CD14-positive monocyte (primary cell): ENCODE results near the gene BORCS8. TPM values are rescaled to one million over a fixed set of nuclear protein-coding genes. Genes with fewer than 3 reads are reported as not detected.

Experiments used
- DNase-seq, 3 donors: peaks; one replicate each; pipeline ENCODE4 v3.0.0-alpha.2; 2011 to 2022
- H2AFZ ChIP-seq: 2 replicates; pipeline ENCODE4 v1.6.0; 2012; ENCODE audit warnings: mild to moderate bottlenecking, low read depth, low read length, inconsistent platforms; ENCODE audit not compliant: insufficient read depth, poor library complexity, severe bottlenecking
- H3K27ac ChIP-seq, 2 donors: 1 replicate in 1 of 2; 2 replicates in 1 of 2; pipeline ENCODE4 v1.5.1; 2012 to 2013; ENCODE audit warnings: low read length in 2 of 2, control low read depth in 1 of 2, inconsistent platforms in 1 of 2, low read depth in 1 of 2, mild to moderate bottlenecking in 1 of 2
- H3K27me3 ChIP-seq, 2 donors: one replicate each; pipeline versions ENCODE4 v1.6.0 to v1.6.1; 2011 to 2013; ENCODE audit warnings: low read length in 2 of 2; ENCODE audit not compliant: control insufficient read depth in 2 of 2, insufficient read depth in 2 of 2
- H3K36me3 ChIP-seq, 2 donors: replicated peaks in 1 of 2; 1 replicate in 1 of 2; 2 replicates in 1 of 2; pipeline versions ENCODE4 v1.5.1 to v1.6.1; 2012 to 2013; ENCODE audit warnings: low read length in 2 of 2, control low read depth in 1 of 2, inconsistent platforms in 1 of 2, mild to moderate bottlenecking in 1 of 2; ENCODE audit not compliant: insufficient read depth in 2 of 2, control insufficient read depth in 1 of 2
- H3K4me1 ChIP-seq, 2 donors: 1 replicate in 1 of 2; 2 replicates in 1 of 2; pipeline versions ENCODE4 v1.5.1 to v1.6.1; 2012 to 2013; ENCODE audit warnings: low read length in 2 of 2, control low read depth in 1 of 2, inconsistent platforms in 1 of 2, mild to moderate bottlenecking in 1 of 2, moderate library complexity in 1 of 2; ENCODE audit not compliant: insufficient read depth in 2 of 2, control insufficient read depth in 1 of 2
- H3K4me2 ChIP-seq: replicated peaks from 2 replicates; pipeline ENCODE3; 2012; ENCODE audit warnings: low read length, moderate library complexity, mild to moderate bottlenecking; ENCODE audit not compliant: poor library complexity, severe bottlenecking; ENCODE audit errors: extremely low read depth
- H3K4me3 ChIP-seq, 3 experiments: fragments of 200-600 bp in 1 of 3; sonication (generic) in 1 of 3; replicated peaks in 1 of 3; 1 replicate in 2 of 3; 2 replicates in 1 of 3; pipeline ENCODE4 v1.5.1; 2011 to 2013; ENCODE audit warnings: low read length in 3 of 3, mild to moderate bottlenecking in 3 of 3, control low read depth in 2 of 3, low read depth in 2 of 3, inconsistent platforms in 1 of 3, moderate library complexity in 1 of 3
- H3K79me2 ChIP-seq: 2 replicates; pipeline ENCODE4 v1.6.0; 2012; ENCODE audit warnings: mild to moderate bottlenecking, control low read depth, inconsistent platforms, low read length, moderate library complexity; ENCODE audit not compliant: insufficient read depth
- H3K9ac ChIP-seq: 2 replicates; pipeline ENCODE4 v1.6.0; 2017; ENCODE audit warnings: low read length, mild to moderate bottlenecking; ENCODE audit not compliant: insufficient read depth, poor library complexity, severe bottlenecking
- H3K9me3 ChIP-seq, 2 donors: replicated peaks in 1 of 2; 1 replicate in 1 of 2; 2 replicates in 1 of 2; pipeline versions ENCODE4 v1.5.1 to v1.6.1; 2012 to 2013; ENCODE audit warnings: low read length in 2 of 2, control low read depth in 1 of 2; ENCODE audit not compliant: control insufficient read depth in 1 of 2, insufficient read depth in 1 of 2
- H4K20me1 ChIP-seq: 2 replicates; pipeline ENCODE4 v1.6.0; 2012; ENCODE audit warnings: mild to moderate bottlenecking, low read length, control low read depth, moderate library complexity; ENCODE audit not compliant: insufficient read depth
- H3K27ac Mint-ChIP-seq, 7 donors: one replicate each; pipeline ENCODE4 v1.8.0; 2020; ENCODE audit warnings: mild to moderate bottlenecking in 7 of 7, mixed read lengths in 7 of 7, moderate library complexity in 6 of 7, inconsistent platforms in 2 of 7
- H3K27me3 Mint-ChIP-seq, 3 donors: one replicate each; pipeline ENCODE4 v1.8.0; 2021 to 2022; ENCODE audit warnings: low read depth in 3 of 3, mild to moderate bottlenecking in 3 of 3, mixed read lengths in 3 of 3, moderate library complexity in 3 of 3, inconsistent platforms in 1 of 3
- H3K36me3 Mint-ChIP-seq, 2 donors: one replicate each; pipeline ENCODE4 v1.8.0; 2020; ENCODE audit warnings: mixed read lengths in 2 of 2, inconsistent platforms in 1 of 2, mild to moderate bottlenecking in 1 of 2
- H3K4me1 Mint-ChIP-seq: one replicate; pipeline ENCODE4 v1.8.0; 2020; ENCODE audit warnings: mild to moderate bottlenecking, mixed read lengths
- H3K4me3 Mint-ChIP-seq, 2 donors: one replicate each; pipeline ENCODE4 v1.8.0; 2020; ENCODE audit warnings: mild to moderate bottlenecking in 2 of 2, mixed read lengths in 2 of 2, moderate library complexity in 1 of 2
- H3K9me3 Mint-ChIP-seq, 7 donors: one replicate each; pipeline ENCODE4 v1.8.0; 2020 to 2022; ENCODE audit warnings: mixed read lengths in 7 of 7, mild to moderate bottlenecking in 6 of 7, moderate library complexity in 6 of 7, inconsistent platforms in 2 of 7
- CTCF ChIP-seq: fragments of 200-600 bp; IDR thresholded peaks from one replicate; pipeline ENCODE4 v1.8.0; 2022; ENCODE audit warnings: antibody characterized with exemption, mild to moderate bottlenecking
- WGBS: methylation state at CpG from one replicate; pipeline ENCODE4 v1.1.5; 2013; ENCODE audit warnings: missing lambda C conversion rate; ENCODE audit not compliant: insufficient coverage; 5-methylcytosine and 5-hydroxymethylcytosine counted together
- intact Hi-C, 2 donors: fragments of 100-400 bp; cut with micrococcal nuclease; formaldehyde crosslinking; loops; one replicate each; pipeline versions ENCODE4 v1.15.0 to v1.15.1; 2023
- polyA plus RNA-seq, 3 donors: library from polyadenylated mRNA; depleted of rRNA in 1 of 3; unstranded in 2 of 3; stranded (reverse) in 1 of 3; fragments of 300-500 nt in 2 of 3; fragments of >200 nt in 1 of 3; fragmentation: Illumina TruSeq in 2 of 3; gene quantifications; 1 replicate in 2 of 3; 2 replicates in 1 of 3; pipeline ENCODE4 v1.2.3, GENCODE V29; 2012 to 2021
- small RNA-seq: library from RNA; depleted of rRNA; stranded (forward); fragments of <200 nt; gene quantifications from one replicate; pipeline ENCODE3, GENCODE V24; 2012; ENCODE audit warnings: low read depth; ENCODE audit not compliant: insufficient read length

Gene BORCS8
- polyA plus RNA-seq, 3 donors = 31.6 to 44.1 (median 36.5) TPM

DNA sequence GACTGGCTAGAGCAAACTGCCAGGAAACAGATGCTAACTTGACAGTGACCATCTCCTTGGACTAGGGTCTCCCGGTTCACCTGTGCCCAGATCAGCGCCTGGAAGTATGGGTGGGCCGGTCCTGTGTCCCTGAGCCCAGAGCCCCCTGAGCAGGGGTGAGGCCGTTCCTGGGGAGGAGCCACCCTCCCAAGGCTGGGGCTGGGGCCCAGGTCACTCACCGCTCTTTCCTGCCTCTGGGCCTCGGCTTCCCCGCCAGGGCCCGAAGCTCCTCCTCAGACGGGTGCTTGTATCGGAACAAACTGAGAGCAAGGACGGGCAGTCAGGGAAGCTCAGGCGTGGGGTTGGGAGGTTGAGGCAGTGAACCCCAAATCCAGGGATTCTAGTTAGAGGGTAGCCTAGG lies 59.0 kb downstream of the BORCS8 start:
- H3K4me1 Mint-ChIP-seq = peaks cover 19% of the 10 kb centered on the region
- intact Hi-C loops = no loop called here
- H3K36me3 ChIP-seq = no peaks in the 10 kb centered on the region

DNA sequence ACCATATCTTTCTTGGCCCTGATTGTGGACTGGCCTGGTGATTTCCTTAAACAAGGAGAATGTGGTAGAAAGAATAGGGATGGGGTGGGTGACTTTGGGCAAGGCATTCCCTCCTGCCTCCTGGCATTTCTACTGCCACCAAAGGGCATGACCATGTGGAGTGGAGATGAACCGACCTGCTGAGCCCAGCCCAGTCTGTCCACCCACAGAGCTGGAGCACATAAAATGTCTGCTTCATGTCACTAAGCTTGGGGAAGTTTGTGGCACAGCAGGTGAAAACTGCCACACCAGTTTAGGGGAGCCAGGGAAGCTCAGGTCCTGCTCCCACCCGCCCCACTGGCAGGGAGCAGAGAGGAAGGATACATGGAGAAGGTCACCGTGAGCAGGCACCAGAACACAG lies 60.0 kb downstream of the BORCS8 start:
- no peaks in the 10 kb centered on the region for H3K79me2 ChIP-seq
- peaks cover 5 to 6% of the 10 kb centered on the region in 2 donors for H3K4me1 ChIP-seq
- Mint-ChIP-seq H3K4me3 (no peak overlapping the region), H3K27me3 (peaks cover 1 to 2% (median 2%) of the 10 kb centered on the region in 3 donors), H3K36me3 (peaks cover 0 to 6% of the 10 kb centered on the region in 2 donors), H3K27ac (no peak overlapping the region), H3K9me3 (peaks cover 10 to 24% (median 13%) of the 10 kb centered on the region in 7 donors), H3K4me1 (peaks cover 12% of the 10 kb centered on the region)
- intact Hi-C loops = no loop called here
- H3K4me2 ChIP-seq = no peak overlapping the region
- H3K9ac ChIP-seq = no peak overlapping the region
- no peak overlapping the region for H3K27ac ChIP-seq
- no peak for TF ChIP-seq CTCF
- no peak overlapping the region for H3K4me3 ChIP-seq
- peaks cover 9 to 15% of the 10 kb centered on the region in 2 donors for H3K9me3 ChIP-seq
- H4K20me1 ChIP-seq = no peaks in the 10 kb centered on the region
- no peaks in the 10 kb centered on the region for H3K27me3 ChIP-seq
- 93% methylated on average over 3 of the region's 3 CpGs for WGBS
- DNase-seq = no peak
- H3K36me3 ChIP-seq = no peaks in the 10 kb centered on the region
- no peak overlapping the region for H2AFZ ChIP-seq

More for the DNA sequence above, 59.0 kb downstream of the BORCS8 start:
- no peak overlapping the region for H3K4me3 ChIP-seq
- Mint-ChIP-seq H3K4me3 (no peak overlapping the region), H3K27ac (no peak overlapping the region), H3K27me3 (peaks cover 2 to 6% (median 6%) of the 10 kb centered on the region in 3 donors), H3K9me3 (peaks cover 10 to 24% (median 13%) of the 10 kb centered on the region in 7 donors), H3K36me3 (peaks cover 0 to 6% of the 10 kb centered on the region in 2 donors)
- no peak overlapping the region for H3K9ac ChIP-seq
- TF ChIP-seq CTCF = no peak
- H3K9me3 ChIP-seq = peaks cover 9 to 15% of the 10 kb centered on the region in 2 donors
- DNase-seq = no peak
- WGBS = 97% methylated on average over 12 of the region's 12 CpGs
- no peak overlapping the region for H2AFZ ChIP-seq
- H3K27me3 ChIP-seq = no peaks in the 10 kb centered on the region
- H3K4me2 ChIP-seq = no peak overlapping the region
- peaks cover 13% of the 10 kb centered on the region in 2 donors for H3K4me1 ChIP-seq
- no peaks in the 10 kb centered on the region for H3K79me2 ChIP-seq
- H3K27ac ChIP-seq = no peak overlapping the region
- no peaks in the 10 kb centered on the region for H4K20me1 ChIP-seq

Small RNA genes within 50 kb of the gene (small RNA-seq; reads per million reads assigned to genes)
- not detected for gene RNU6-1028P

Other genes with a start within 250 kb of the BORCS8 start
- 100 to 1,000 TPM in 1 of 3 donors, 1 to 10 TPM in 2; 7.6 to 143 (median 8.2) TPM for gene SUGP2, start 158.6 kb downstream of the BORCS8 start, polyA plus RNA-seq
- 10 to 100 TPM; 22.3 to 29.6 (median 26.1) TPM for gene ARMC6, start 158.5 kb downstream of the BORCS8 start, polyA plus RNA-seq
- 1 to 10 TPM in 2 of 3 donors, under 1 TPM in 1; 0.68 to 3.1 (median 1.1) TPM for gene SLC25A42, start 128.2 kb downstream of the BORCS8 start, polyA plus RNA-seq
- 10 to 100 TPM; 14.3 to 22.5 (median 15.3) TPM for gene TMEM161A, start 53.7 kb downstream of the BORCS8 start, polyA plus RNA-seq
- gene MEF2B, start 21.9 kb downstream of the BORCS8 start, polyA plus RNA-seq = 1 to 10 TPM in 1 of 3 donors, under 1 TPM in 2; 0.15 to 1.8 (median 0.30) TPM
- gene RFXANK, start 106 bp upstream of the BORCS8 start, polyA plus RNA-seq = 10 to 100 TPM; 62.2 to 98.2 (median 66.6) TPM
- gene NR2C2AP, start 11.3 kb upstream of the BORCS8 start, polyA plus RNA-seq = 1 to 10 TPM; 6.4 to 7.8 (median 6.4) TPM
- not detected for gene NCAN, start 19.8 kb upstream of the BORCS8 start, polyA plus RNA-seq
- not detected for gene TM6SF2, start 81.1 kb upstream of the BORCS8 start, polyA plus RNA-seq
- 10 to 100 TPM; 17.4 to 38.8 (median 18.1) TPM for gene SUGP1, start 128.4 kb upstream of the BORCS8 start, polyA plus RNA-seq
- gene MAU2, start 128.7 kb upstream of the BORCS8 start, polyA plus RNA-seq = 10 to 100 TPM in 2 of 3 donors, 1 to 10 TPM in 1; 7.4 to 68.4 (median 14.5) TPM
- gene GATAD2A, start 213.5 kb upstream of the BORCS8 start, polyA plus RNA-seq = 10 to 100 TPM in 1 of 3 donors, 1 to 10 TPM in 2; 8.0 to 35.9 (median 8.7) TPM